Suprapubic skin (tissue), 4 donors: Measurements from ENCODE around the gene RPS19BP1. TPM values are rescaled to one million over a fixed set of nuclear protein-coding genes. Genes with fewer than 3 reads are reported as not detected.

ENCODE experiments used
- DNase-seq, 2 donors: peaks; one replicate each; pipeline ENCODE4 v3.0.0-alpha.2; 2019; ENCODE audit warnings: low spot score in 2 of 2
- H3K27ac ChIP-seq: fragments of 200-600 bp; sonication (generic); one replicate; pipeline ENCODE4 v1.5.1; 2019
- H3K27me3 ChIP-seq: fragments of 200-600 bp; sonication (generic); one replicate; pipeline ENCODE4 v1.5.1; 2019
- H3K36me3 ChIP-seq: fragments of 200-600 bp; sonication (generic); one replicate; pipeline ENCODE4 v1.5.1; 2019
- H3K4me1 ChIP-seq: fragments of 200-600 bp; sonication (generic); one replicate; pipeline ENCODE4 v1.5.1; 2019
- H3K4me3 ChIP-seq: fragments of 200-600 bp; sonication (generic); one replicate; pipeline ENCODE4 v1.5.1; 2019; ENCODE audit warnings: mild to moderate bottlenecking
- H3K9me3 ChIP-seq: fragments of 200-600 bp; sonication (generic); one replicate; pipeline ENCODE4 v1.5.1; 2019
- EP300 ChIP-seq: sonication (generic); formaldehyde crosslinking; IDR thresholded peaks from one replicate; pipeline ENCODE4 v1.6.1; 2017; ENCODE audit warnings: antibody characterized with exemption
- POLR2A ChIP-seq, 2 donors: fragments of 450-650 bp; IDR thresholded peaks; one replicate each; pipeline ENCODE4 v1.6.1; 2017; ENCODE audit warnings: antibody characterized with exemption in 2 of 2, mild to moderate bottlenecking in 2 of 2, moderate library complexity in 2 of 2
- POLR2AphosphoS5 ChIP-seq, 3 donors: sonication (generic); formaldehyde crosslinking; IDR thresholded peaks; one replicate each; pipeline ENCODE4 v1.6.1; 2017; ENCODE audit warnings: antibody characterized with exemption in 3 of 3
- WGBS: methylation state at CpG from one replicate; pipeline ENCODE4 v1.1.5; 2018; 5-methylcytosine and 5-hydroxymethylcytosine counted together
- total RNA-seq, 4 donors: library from RNA; depleted of rRNA; stranded (reverse); fragments of >200 nt; gene quantifications; one replicate each; pipeline ENCODE4 v1.1.0, GENCODE V29; 2016
- TF ChIP-seq, protein P1 (sequence below), 2 donors: fragments of 200-600 bp in 1 of 2; fragments of 450-650 bp in 1 of 2; sonication (generic) in 1 of 2; IDR thresholded peaks; one replicate each; pipeline ENCODE4 v1.5.1; 2016 to 2019; ENCODE audit warnings: antibody characterized with exemption in 2 of 2, mild to moderate bottlenecking in 1 of 2, moderate library complexity in 1 of 2

Gene RPS19BP1, protein sequence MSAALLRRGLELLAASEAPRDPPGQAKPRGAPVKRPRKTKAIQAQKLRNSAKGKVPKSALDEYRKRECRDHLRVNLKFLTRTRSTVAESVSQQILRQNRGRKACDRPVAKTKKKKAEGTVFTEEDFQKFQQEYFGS
- total RNA-seq = 10 to 100 TPM; 61.2 to 89.5 (median 80.6) TPM

DNA sequence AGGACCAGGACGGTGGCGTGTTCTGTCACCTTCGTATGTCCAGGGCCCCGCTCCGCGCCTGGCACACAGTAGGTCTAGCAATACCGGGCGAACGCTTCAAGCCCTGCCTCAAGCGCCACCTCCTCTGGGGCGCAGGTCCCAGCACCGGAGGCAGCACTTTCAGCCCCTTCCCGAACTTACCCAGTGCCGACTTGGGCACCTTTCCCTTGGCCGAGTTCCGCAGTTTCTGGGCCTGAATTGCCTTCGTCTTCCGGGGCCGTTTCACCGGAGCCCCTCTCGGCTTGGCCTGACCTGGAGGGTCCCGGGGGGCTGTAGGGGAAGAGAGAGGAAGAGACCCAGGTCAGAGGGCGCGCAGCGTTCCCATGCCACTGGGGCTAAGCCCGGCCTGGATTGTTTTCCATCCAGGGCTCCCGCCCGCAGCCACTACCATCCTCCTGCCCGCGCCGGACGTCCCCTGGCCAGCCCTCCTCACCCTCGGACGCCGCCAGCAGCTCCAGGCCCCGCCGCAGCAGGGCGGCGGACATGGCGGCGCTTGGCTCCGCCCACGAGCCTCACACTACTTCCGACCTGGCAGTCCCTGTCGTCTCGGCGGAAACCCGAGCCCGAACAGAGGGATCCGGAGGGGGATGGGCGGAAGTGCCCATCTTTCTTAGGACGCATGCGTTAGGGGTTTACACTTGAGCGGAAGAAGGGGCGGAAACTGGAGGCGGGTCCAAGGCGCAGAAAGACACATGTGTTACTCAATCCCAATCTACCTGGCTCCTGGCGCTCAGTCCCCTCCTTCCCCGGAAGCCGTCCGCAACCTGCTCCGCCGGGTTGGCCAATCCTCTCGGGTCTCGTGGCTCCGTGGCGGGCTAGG, at the start of gene RPS19BP1:
TSS of gene RPS19BP1 (minus strand) at position 534 of the 859 bp plus-strand sequence. CDS start at position 524, 10 bp downstream.
- H3K4me1 ChIP-seq = peaks cover 64% of the 10 kb centered on the region
- no peaks in the 10 kb centered on the region for H3K9me3 ChIP-seq
- peak within 1 kb of the TSS; percentile 91 for H3K4me3 ChIP-seq
- peak in 1 of 2 donors; percentile 90 for TF ChIP-seq POLR2A (IDR thresholded peaks at IDR 0.05)
- no peak for TF ChIP-seq EP300
- peak; percentile 5 to 95 (median 69) for TF ChIP-seq POLR2AphosphoS5 (IDR thresholded peaks at IDR 0.05)
- H3K27me3 ChIP-seq = no peaks in the 10 kb centered on the region
- peaks cover 10% of the 10 kb centered on the region for H3K36me3 ChIP-seq
- peak; percentile 99 to 100 for DNase-seq
- WGBS = under 1% methylated on average over 37 of the region's 67 CpGs
- peak within 1 kb of the TSS; percentile 94 for H3K27ac ChIP-seq

DNA sequence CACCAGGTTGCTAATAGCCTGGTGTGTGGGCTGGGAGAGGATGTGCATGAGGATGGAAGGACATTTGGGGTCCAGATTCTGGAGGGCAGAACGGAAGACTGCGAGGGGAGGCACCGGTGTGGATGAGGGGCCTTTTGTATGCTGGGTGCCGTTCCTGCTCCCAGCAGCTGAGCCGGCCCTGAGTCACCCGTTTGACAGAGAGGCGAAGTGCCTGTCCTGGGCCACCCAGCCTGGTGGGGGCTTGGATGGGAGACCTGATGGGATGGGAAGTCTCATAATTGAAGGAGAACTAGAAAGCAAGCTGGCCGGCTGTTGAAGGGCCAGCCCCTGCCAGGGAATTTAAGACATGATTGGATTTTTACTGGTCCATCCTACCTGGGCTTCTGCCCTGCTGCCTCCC, 48.8 kb upstream of the RPS19BP1 start:
- Histone ChIP-seq H3K4me3 (no peak overlapping the region), H3K36me3 (no peaks in the 10 kb centered on the region), H3K27me3 (peaks cover 34% of the 10 kb centered on the region), H3K9me3 (no peaks in the 10 kb centered on the region), H3K27ac (no peak overlapping the region), H3K4me1 (no peaks in the 10 kb centered on the region)
- WGBS = 81% methylated on average over 8 of the region's 8 CpGs
- TF ChIP-seq, protein P1, sequence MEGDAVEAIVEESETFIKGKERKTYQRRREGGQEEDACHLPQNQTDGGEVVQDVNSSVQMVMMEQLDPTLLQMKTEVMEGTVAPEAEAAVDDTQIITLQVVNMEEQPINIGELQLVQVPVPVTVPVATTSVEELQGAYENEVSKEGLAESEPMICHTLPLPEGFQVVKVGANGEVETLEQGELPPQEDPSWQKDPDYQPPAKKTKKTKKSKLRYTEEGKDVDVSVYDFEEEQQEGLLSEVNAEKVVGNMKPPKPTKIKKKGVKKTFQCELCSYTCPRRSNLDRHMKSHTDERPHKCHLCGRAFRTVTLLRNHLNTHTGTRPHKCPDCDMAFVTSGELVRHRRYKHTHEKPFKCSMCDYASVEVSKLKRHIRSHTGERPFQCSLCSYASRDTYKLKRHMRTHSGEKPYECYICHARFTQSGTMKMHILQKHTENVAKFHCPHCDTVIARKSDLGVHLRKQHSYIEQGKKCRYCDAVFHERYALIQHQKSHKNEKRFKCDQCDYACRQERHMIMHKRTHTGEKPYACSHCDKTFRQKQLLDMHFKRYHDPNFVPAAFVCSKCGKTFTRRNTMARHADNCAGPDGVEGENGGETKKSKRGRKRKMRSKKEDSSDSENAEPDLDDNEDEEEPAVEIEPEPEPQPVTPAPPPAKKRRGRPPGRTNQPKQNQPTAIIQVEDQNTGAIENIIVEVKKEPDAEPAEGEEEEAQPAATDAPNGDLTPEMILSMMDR (IDR thresholded peaks at IDR 0.05) = no peak
- no peak for TF ChIP-seq POLR2A (IDR thresholded peaks at IDR 0.05)
- TF ChIP-seq EP300 = no peak
- TF ChIP-seq POLR2AphosphoS5 (IDR thresholded peaks at IDR 0.05) = no peak
- no peak for DNase-seq

DNA sequence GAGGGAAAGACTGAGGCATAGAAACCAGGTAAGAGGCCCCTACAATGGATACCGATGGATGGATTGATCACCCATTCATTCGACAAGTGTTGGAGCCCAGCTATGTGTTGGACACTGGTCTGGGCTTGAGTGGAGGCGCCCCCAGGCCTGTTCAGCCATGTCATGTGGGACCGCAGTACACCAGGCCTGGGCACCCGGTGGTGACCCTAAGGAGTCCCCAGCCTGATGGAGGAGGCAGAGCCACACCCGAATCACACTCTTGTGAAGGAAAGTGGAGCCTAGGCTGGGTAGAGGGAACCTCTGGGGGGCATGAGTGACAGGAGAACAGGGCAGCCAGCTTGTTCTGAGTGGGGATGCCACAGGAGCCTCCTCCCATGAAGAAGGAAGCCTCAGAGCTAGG, 48.2 kb upstream of the RPS19BP1 start:
- H3K9me3 ChIP-seq = no peaks in the 10 kb centered on the region
- peaks cover 35% of the 10 kb centered on the region for H3K27me3 ChIP-seq
- H3K36me3 ChIP-seq = no peaks in the 10 kb centered on the region
- H3K4me3 ChIP-seq = no peak overlapping the region
- 91% methylated on average over 6 of the region's 6 CpGs for WGBS
- no peak for DNase-seq
- no peak overlapping the region for H3K27ac ChIP-seq
- TF ChIP-seq POLR2AphosphoS5 (IDR thresholded peaks at IDR 0.05) (no peak), POLR2A (IDR thresholded peaks at IDR 0.05) (no peak), EP300 (no peak)
- TF ChIP-seq, protein P1 (IDR thresholded peaks at IDR 0.05) = no peak
- H3K4me1 ChIP-seq = no peaks in the 10 kb centered on the region

DNA sequence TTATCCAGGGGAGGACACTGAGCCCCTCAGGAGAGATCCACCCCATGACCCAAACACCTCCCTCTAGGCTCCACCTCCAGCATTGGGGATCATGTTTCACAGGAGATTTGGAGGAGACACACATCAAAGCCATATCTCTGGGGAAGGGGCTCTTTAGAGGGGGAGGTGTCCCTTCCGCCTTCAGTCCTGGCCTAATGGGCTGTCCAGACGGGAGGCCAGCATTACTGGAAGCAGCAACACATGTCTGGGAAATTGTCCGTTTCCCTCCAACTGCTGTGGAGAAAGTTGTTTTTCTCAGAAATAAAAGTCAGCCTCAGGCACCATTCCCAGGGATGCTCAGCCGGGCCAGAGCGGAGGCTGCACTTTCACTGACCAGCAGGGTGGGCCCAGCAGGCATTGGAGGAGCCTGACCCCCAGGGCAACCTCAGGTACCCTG, 47.5 kb upstream of the RPS19BP1 start:
- WGBS = 51% methylated on average over 5 of the region's 5 CpGs
- no peak overlapping the region for H3K4me3 ChIP-seq
- TF ChIP-seq POLR2A (IDR thresholded peaks at IDR 0.05) (no peak), EP300 (no peak), POLR2AphosphoS5 (IDR thresholded peaks at IDR 0.05) (no peak)
- TF ChIP-seq, protein P1 (IDR thresholded peaks at IDR 0.05) = no peak
- DNase-seq = no peak
- H3K9me3 ChIP-seq = no peaks in the 10 kb centered on the region
- H3K27ac ChIP-seq = no peak overlapping the region
- H3K27me3 ChIP-seq = peaks cover 34% of the 10 kb centered on the region
- no peaks in the 10 kb centered on the region for H3K4me1 ChIP-seq
- no peaks in the 10 kb centered on the region for H3K36me3 ChIP-seq

DNA sequence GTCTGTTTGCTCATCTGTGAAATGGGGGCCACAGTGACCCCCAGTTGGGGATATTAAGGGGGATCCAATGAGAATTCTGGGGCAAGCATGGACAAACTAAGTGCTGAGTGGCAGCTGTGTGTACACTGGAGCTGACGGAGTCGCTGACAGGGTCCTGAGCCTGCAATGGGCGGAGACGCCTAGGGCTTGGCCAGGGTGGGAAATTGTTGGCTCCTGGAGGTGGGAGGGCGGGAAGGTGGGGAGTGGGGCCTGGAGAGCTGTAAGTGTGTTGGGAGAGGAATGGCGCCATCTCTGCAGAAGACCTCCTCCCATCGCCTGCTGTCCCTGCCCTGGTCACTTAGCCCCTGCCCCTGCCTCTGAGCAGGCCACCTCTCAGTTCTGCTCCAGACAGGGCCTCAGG, 45.4 kb upstream of the RPS19BP1 start:
- TF ChIP-seq, protein P1 (IDR thresholded peaks at IDR 0.05) = no peak
- no peak for TF ChIP-seq POLR2A (IDR thresholded peaks at IDR 0.05)
- no peak for TF ChIP-seq POLR2AphosphoS5 (IDR thresholded peaks at IDR 0.05)
- TF ChIP-seq EP300 = no peak
- 87% methylated on average over 7 of the region's 7 CpGs for WGBS

More for the DNA sequence above, 45.4 kb upstream of the RPS19BP1 start:
- H3K4me1 ChIP-seq = no peaks in the 10 kb centered on the region
- DNase-seq = no peak
- H3K9me3 ChIP-seq = no peaks in the 10 kb centered on the region
- H3K36me3 ChIP-seq = no peaks in the 10 kb centered on the region
- no peak overlapping the region for H3K4me3 ChIP-seq
- no peak overlapping the region for H3K27ac ChIP-seq
- H3K27me3 ChIP-seq = peaks cover 34% of the 10 kb centered on the region
